Fibroblast of pulmonary artery (primary cell): ENCODE results near the gene KCTD1.

Source experiments
- DNase-seq: peaks from one replicate; pipeline ENCODE4 v3.0.0-alpha.2; 2010; ENCODE audit warnings: low read depth
- H3K4me3 ChIP-seq: replicated peaks from 2 replicates; pipeline ENCODE4 v1.5.1; 2011; ENCODE audit warnings: low read depth, mild to moderate bottlenecking, control low read depth, low read length, moderate library complexity
- CTCF ChIP-seq: IDR thresholded peaks from 2 replicates; pipeline ENCODE4 v1.5.1; 2011; ENCODE audit warnings: mild to moderate bottlenecking, control low read depth, low read length, inconsistent platforms; ENCODE audit errors: missing control alignments

Gene KCTD1

GRCh38 chr18:26424428-26425147 lies 123.8 kb downstream of the KCTD1 start:
- no peak for DNase-seq
- no peak overlapping the region for H3K4me3 ChIP-seq
- TF ChIP-seq CTCF = no peak

- no peak overlapping the region for H3K4me3 ChIP-seq
- TF ChIP-seq CTCF = no peak
- no peak for DNase-seq
Observed at GRCh38 chr18:26422472-26423162, 125.7 kb downstream of the KCTD1 start.

- H3K4me3 ChIP-seq = no peak overlapping the region
- no peak for DNase-seq
- no peak for TF ChIP-seq CTCF
Observed at GRCh38 chr18:26421931-26422330, 126.4 kb downstream of the KCTD1 start.

- DNase-seq = no peak
- TF ChIP-seq CTCF = no peak
- no peak overlapping the region for H3K4me3 ChIP-seq
Observed at GRCh38 chr18:26421503-26421902, 126.8 kb downstream of the KCTD1 start.

GRCh38 chr18:26419746-26420145 lies 128.6 kb downstream of the KCTD1 start:
- DNase-seq = no peak
- H3K4me3 ChIP-seq = no peak overlapping the region
- no peak for TF ChIP-seq CTCF

- TF ChIP-seq CTCF = no peak
- DNase-seq = no peak
- no peak overlapping the region for H3K4me3 ChIP-seq
Observed at GRCh38 chr18:26418225-26418624, 130.1 kb downstream of the KCTD1 start.

- no peak overlapping the region for H3K4me3 ChIP-seq
- TF ChIP-seq CTCF = no peak
- DNase-seq = no peak
Observed at GRCh38 chr18:26417190-26417589, 131.2 kb downstream of the KCTD1 start.
